BLaER1 treated with 17β-estradiol and CSF1 and Interleukin-3, amounts not matched to agents 10 nM and 100 nM (cell line): Measurements from ENCODE around the gene LGALS16.
"Not testable (repeated sequence)": the region's sequence is repeated elsewhere in the genome, so short reads cannot be mapped to it uniquely, and the experiment has no call there.

Experiments
- H3K27ac ChIP-seq, 11 experiments: shearing (Covaris generic); formaldehyde crosslinking; 2 replicates each; pipeline ENCODE4 v1.8.1; 2022
- H3K27me3 ChIP-seq, 11 experiments: shearing (Covaris generic); formaldehyde crosslinking; 2 replicates each; pipeline ENCODE4 v1.8.1; 2022
- H3K36me3 ChIP-seq, 11 experiments: shearing (Covaris generic); formaldehyde crosslinking; 2 replicates each; pipeline ENCODE4 v1.8.1; 2022
- H3K4me1 ChIP-seq, 10 experiments: shearing (Covaris generic); formaldehyde crosslinking; 2 replicates each; pipeline ENCODE4 v1.8.1; 2022
- H3K4me2 ChIP-seq, 11 experiments: shearing (Covaris generic); formaldehyde crosslinking; 2 replicates each; pipeline ENCODE4 v1.8.1; 2022
- H3K4me3 ChIP-seq, 10 experiments: shearing (Covaris generic); formaldehyde crosslinking; 2 replicates each; pipeline ENCODE4 v1.8.1; 2022
- H3K9ac ChIP-seq, 11 experiments: shearing (Covaris generic); formaldehyde crosslinking; 2 replicates each; pipeline ENCODE4 v1.8.1; 2022
- H3K9me3 ChIP-seq, 11 experiments: shearing (Covaris generic); formaldehyde crosslinking; replicated peaks in 1 of 11; 2 replicates each; pipeline ENCODE4 v1.8.1; 2022
- H4K20me1 ChIP-seq, 11 experiments: shearing (Covaris generic); formaldehyde crosslinking; 2 replicates each; pipeline ENCODE4 v1.8.1; 2022
- Cebpa-rat ChIP-seq, 11 experiments: shearing (Covaris generic); IDR thresholded peaks; 2 replicates each; pipeline ENCODE4 v1.8.1; 2022

LGALS16 gene

DNA sequence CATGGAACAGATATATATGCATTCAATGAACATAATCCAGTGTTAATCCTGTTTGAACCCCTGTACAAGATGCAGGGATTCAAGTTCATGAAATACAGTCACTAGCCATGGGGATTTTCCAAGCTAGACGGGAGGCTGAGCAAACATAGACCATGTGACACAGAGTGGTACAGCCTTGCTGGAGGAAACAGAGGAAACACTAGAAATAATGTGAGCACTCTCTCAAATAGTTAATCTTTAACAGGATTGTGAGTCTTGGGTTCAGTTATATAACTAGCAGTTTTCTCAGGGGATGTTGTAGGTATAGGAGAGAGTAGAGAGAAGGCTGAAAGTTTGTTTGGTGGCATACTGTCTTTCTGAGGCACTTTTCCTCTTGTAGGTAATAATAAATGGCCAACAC, 13.9 kb upstream of the LGALS16 start:
- Histone ChIP-seq H3K4me3 (no peak overlapping the region), H3K4me2 (no peak overlapping the region), H3K4me1 (no peaks in the 10 kb centered on the region), H4K20me1 (no peaks in the 10 kb centered on the region; a peak in 1 of 22 replicates), H3K27ac (no peak overlapping the region), H3K27me3 (no peaks in the 10 kb centered on the region), H3K9ac (no peak overlapping the region), H3K36me3 (no peaks in the 10 kb centered on the region), H3K9me3 (no peaks in the 10 kb centered on the region)
- no peak for TF ChIP-seq Cebpa-rat (IDR thresholded peaks at IDR 0.05)

DNA sequence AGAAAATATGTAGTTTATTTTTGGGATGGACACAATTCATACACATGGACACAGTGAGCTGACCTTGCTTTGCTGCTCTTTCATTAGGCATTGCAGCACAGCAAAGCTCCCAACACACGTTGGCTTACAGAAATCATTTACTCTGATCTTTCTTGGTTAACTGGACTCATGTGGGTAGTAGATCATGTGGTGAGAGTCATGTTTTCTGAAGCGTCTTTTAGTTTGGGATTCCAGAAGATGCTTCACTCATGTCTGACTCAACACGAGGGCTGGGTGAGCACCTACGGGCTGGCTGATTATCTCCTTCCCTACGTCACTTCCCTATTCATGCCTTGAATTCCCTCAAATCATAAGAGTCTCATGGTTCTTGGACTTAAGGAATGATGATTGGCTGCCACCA, 12.1 kb upstream of the LGALS16 start:
- no peak overlapping the region for H3K4me2 ChIP-seq
- no peaks in the 10 kb centered on the region for H3K27me3 ChIP-seq
- no peak for TF ChIP-seq Cebpa-rat (IDR thresholded peaks at IDR 0.05)
- no peak overlapping the region for H3K9ac ChIP-seq
- H3K27ac ChIP-seq: no peak overlapping the region
- H3K4me3 ChIP-seq: no peak overlapping the region
- no peaks in the 10 kb centered on the region; a peak in 1 of 22 replicates for H4K20me1 ChIP-seq
- no peaks in the 10 kb centered on the region for H3K9me3 ChIP-seq
- H3K36me3 ChIP-seq: no peaks in the 10 kb centered on the region
- H3K4me1 ChIP-seq: no peaks in the 10 kb centered on the region

DNA sequence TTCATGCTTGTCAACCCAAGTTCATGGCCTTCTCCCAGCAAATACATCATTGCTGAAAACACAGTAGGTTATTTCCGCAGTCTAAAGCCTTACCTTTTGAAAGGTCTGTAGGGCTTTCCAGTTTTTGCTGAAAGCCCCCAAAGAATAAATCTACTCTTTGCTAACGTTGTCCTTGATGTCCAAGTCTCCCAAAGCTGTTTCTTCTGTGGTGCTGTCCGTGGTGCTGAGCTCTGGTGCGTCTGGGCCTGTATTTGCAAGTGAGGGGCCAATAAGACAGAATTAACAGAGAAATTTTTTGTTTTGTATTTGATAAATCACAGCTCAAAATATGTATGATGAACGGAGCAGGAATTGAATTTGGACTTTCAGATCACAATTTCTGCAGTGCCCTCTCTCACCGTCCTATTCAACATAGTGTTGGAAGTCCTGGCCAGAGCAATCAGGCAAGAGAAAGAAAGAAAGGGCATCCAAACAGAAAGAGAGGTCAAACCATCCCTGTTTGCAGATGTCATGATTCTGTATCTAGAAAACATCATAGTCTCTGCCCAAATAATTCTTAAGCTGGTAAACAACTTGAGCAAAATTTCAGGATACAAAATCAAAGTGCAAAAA, 9.8 kb upstream of the LGALS16 start:
- H3K4me2 ChIP-seq: no peak overlapping the region
- H3K4me1 ChIP-seq: no peaks in the 10 kb centered on the region
- H4K20me1 ChIP-seq: no peaks in the 10 kb centered on the region; a peak in 1 of 22 replicates
- no peak overlapping the region for H3K4me3 ChIP-seq
- no peaks in the 10 kb centered on the region for H3K9me3 ChIP-seq
- H3K9ac ChIP-seq: no peak overlapping the region
- H3K27me3 ChIP-seq: no peaks in the 10 kb centered on the region
- H3K27ac ChIP-seq: no peak overlapping the region
- no peaks in the 10 kb centered on the region for H3K36me3 ChIP-seq
- TF ChIP-seq Cebpa-rat (IDR thresholded peaks at IDR 0.05): no peak

DNA sequence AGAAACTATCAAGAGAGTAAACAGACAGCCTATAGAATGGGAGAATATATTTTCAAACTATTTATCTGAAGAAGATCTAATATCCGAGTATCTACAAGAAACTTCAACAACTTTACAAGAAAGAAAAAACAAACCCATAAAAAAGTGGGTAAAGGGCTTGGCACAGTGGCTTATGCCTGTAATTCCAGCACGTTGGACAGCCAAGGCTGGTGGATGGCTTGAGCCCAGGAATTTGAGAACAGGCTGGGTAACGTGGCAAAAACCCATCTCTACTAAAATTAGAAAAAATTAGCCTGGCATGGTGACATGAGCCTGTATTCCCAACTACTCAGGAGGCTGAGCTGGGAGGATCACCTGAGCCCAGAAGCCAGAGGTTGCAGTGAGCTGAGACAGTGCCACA, 7.8 kb upstream of the LGALS16 start:
- H3K27me3 ChIP-seq: no peaks in the 10 kb centered on the region
- H3K27ac ChIP-seq: no peak overlapping the region
- H3K4me3 ChIP-seq: no peak overlapping the region
- H3K9ac ChIP-seq: no peak overlapping the region
- no peaks in the 10 kb centered on the region for H3K4me1 ChIP-seq
- H4K20me1 ChIP-seq: no peaks in the 10 kb centered on the region
- no peaks in the 10 kb centered on the region for H3K36me3 ChIP-seq
- H3K4me2 ChIP-seq: no peak overlapping the region
- no peaks in the 10 kb centered on the region for H3K9me3 ChIP-seq
- no peak for TF ChIP-seq Cebpa-rat (IDR thresholded peaks at IDR 0.05)

DNA sequence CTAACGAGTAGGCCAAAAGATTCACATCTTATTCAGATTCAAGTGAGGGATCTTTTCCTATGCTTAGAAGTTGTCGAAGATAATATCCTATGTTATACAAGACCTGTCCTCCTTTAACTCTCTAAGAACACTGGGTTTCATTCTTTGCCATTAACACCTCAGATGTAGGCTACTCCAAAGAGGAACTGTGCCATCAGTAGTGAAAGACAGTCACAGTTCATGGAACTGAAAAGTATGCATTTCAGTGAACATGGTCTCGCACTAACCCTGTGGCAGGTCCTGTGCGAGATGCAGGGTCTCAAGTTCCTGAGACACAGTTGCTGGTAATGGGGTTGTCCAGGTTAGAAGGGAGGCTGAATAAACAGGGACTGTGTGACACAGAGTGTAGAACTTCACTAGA, 4.1 kb downstream of the LGALS16 start:
- Histone ChIP-seq H3K9me3 (0 out of 22 replicates have a peak, but pooled peaks cover 0 to under 1% (median 0%) of the 10 kb centered on the region in 11 experiments), H3K9ac (no peak overlapping the region), H3K4me2 (no peak overlapping the region), H3K27me3 (no peaks in the 10 kb centered on the region), H3K4me3 (no peak overlapping the region), H4K20me1 (no peaks in the 10 kb centered on the region), H3K27ac (no peak overlapping the region), H3K4me1 (no peaks in the 10 kb centered on the region), H3K36me3 (no peaks in the 10 kb centered on the region)
- no peak for TF ChIP-seq Cebpa-rat (IDR thresholded peaks at IDR 0.05)

DNA sequence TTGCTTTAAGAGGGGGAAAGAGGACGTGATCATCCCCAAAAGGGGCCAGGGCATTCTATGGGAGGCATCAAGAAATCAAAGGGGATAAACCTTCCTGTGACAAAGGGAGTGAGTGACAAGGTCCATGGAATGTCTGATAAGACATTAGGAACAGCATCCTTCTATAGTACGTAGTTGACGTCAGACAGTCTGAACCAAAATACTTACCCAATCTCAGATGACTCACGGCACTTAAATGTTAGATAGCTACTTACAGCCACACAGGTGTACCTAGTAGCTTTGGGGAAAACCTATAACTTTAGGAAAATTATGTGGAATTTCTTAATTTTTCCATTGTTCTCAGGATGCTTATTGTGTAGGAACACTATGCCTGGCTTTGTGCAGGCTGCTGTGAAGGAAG, 4.9 kb downstream of the LGALS16 start:
- Histone ChIP-seq H3K9ac (no peak overlapping the region), H3K27me3 (no peaks in the 10 kb centered on the region)

DNA sequence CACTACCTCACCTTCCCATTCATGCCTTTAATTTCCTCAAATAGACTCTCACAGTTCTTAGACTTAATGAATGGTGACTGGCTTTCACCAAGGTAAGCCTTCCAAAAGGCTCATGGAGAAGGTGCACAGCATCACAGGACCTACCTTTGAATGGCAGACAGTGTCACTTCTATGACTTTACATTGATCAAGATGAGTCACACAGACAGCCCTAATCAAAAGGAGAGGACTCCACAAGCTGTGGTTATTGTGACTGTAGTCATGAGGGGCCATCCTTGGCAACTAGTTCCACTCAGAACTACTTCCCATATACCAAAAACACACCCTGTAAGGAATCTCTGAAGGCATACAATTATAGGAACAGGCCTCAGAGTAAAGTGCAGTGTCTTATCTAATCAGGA, 5.9 kb downstream of the LGALS16 start:
- H3K9me3 ChIP-seq: peaks cover 11 to 18% (median 16%) of the 10 kb centered on the region in 11 experiments
- TF ChIP-seq Cebpa-rat (IDR thresholded peaks at IDR 0.05): no peak
- no peak overlapping the region for H3K9ac ChIP-seq
- H4K20me1 ChIP-seq: no peaks in the 10 kb centered on the region
- no peak overlapping the region for H3K4me2 ChIP-seq
- H3K36me3 ChIP-seq: 0 out of 22 replicates have a peak, but pooled peaks cover 0 to 4% (median 0%) of the 10 kb centered on the region in 11 experiments
- H3K27me3 ChIP-seq: no peaks in the 10 kb centered on the region
- H3K27ac ChIP-seq: no peak overlapping the region
- no peaks in the 10 kb centered on the region for H3K4me1 ChIP-seq
- no peak overlapping the region for H3K4me3 ChIP-seq

More for the DNA sequence above, 4.9 kb downstream of the LGALS16 start:
- Histone ChIP-seq H4K20me1 (no peaks in the 10 kb centered on the region), H3K4me1 (no peaks in the 10 kb centered on the region), H3K4me3 (no peak overlapping the region), H3K9me3 (peaks cover 3 to 9% (median 8%) of the 10 kb centered on the region in 11 experiments), H3K4me2 (no peak overlapping the region), H3K36me3 (0 out of 22 replicates have a peak, but pooled peaks cover 0 to 2% (median 0%) of the 10 kb centered on the region in 11 experiments), H3K27ac (no peak overlapping the region)
- TF ChIP-seq Cebpa-rat (IDR thresholded peaks at IDR 0.05): no peak

DNA sequence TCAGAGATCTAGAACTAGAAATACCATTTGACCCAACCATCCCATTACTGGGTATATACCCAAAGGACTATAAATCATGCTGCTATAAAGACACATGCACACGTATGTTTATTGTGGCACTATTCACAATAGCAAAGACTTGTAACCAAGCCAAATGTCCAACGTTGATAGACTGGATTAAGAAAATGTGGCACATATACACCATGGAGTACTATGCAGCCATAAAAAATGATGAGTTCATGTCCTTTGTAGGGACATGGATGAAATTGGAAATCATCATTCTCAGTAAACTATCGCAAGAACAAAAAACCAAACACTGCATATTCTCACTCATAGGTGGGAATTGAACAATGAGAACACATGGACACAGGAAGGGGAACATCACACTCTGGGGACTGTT, 14.1 kb downstream of the LGALS16 start:
- not testable (repeated sequence) for H3K27me3 ChIP-seq, H3K9ac ChIP-seq, H3K36me3 ChIP-seq, H3K4me3 ChIP-seq, H3K27ac ChIP-seq, H4K20me1 ChIP-seq, H3K4me2 ChIP-seq
- peaks cover 15 to 21% (median 16%) of the 10 kb centered on the region in 10 experiments; a peak in 19 of 20 replicates for H3K4me1 ChIP-seq
- H3K9me3 ChIP-seq: peaks cover 11 to 22% (median 16%) of the 10 kb centered on the region in 11 experiments

DNA sequence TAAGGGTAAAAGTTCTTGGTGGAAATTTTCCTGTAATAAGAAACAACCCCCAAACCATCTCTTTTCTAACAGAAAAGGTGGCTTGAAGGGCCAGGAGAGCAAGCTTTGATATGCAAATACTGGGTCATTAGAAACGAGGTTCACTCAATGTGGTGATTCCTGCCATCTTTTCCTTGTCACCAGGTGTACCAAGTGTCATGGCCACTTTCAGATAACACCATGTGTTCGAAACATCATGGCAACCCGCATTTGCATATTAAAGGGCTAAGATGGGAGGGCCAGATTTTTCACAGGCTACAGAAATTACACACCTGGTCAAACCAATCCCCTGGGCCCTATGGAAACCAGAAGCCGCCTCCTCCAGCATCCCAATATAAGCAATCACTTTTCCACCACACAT, 15.3 kb downstream of the LGALS16 start:
- Histone ChIP-seq H3K4me2 (no peak overlapping the region), H3K4me1 (peaks cover 15 to 21% (median 18%) of the 10 kb centered on the region in 10 experiments), H3K4me3 (no peak overlapping the region), H4K20me1 (no peaks in the 10 kb centered on the region), H3K27me3 (no peaks in the 10 kb centered on the region), H3K9ac (no peak overlapping the region), H3K36me3 (no peaks in the 10 kb centered on the region), H3K9me3 (peaks cover 3 to 11% (median 5%) of the 10 kb centered on the region in 11 experiments), H3K27ac (no peak overlapping the region)
- TF ChIP-seq Cebpa-rat (IDR thresholded peaks at IDR 0.05): no peak

DNA sequence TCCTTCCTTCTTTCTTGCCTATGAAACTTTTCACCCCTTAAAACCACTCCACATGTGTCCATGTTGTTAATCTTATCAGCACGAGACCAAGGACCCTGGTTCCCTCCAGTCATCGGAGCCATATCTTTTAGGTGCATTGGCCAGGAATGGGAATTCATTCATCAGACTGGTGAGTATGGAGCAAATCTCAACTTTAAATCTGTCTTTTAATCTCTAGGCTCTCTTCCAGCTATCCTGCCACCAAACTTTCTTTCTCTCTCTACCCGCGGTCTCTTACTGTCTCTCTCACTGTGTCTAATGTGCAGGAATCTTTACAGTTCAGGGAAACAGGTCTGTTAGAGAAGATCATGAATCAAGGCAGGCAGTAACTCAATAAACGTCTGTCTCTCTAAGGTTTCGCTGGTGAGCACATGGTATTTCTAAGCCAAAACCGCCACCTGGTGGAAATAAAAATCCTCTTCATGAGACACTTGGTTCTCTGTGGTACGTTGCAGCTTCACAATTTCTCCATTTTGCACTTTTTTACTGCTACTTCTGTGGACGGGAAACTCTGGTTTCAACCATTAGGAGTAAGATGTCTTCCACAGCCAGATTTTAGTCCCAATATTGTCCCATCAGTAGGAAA, 16.1 kb downstream of the LGALS16 start:
- peaks cover 0 to 3% (median 0%) of the 10 kb centered on the region in 11 experiments; a peak in 1 of 22 replicates for H3K9me3 ChIP-seq
- no peak for TF ChIP-seq Cebpa-rat (IDR thresholded peaks at IDR 0.05)
- peak overlapping the region in 2 of 11 experiments; percentile 14 to 42; a peak in 1 of 22 replicates for H3K9ac ChIP-seq
- H3K4me3 ChIP-seq: no peak overlapping the region
- peaks cover 15 to 23% (median 19%) of the 10 kb centered on the region in 10 experiments for H3K4me1 ChIP-seq
- H4K20me1 ChIP-seq: no peaks in the 10 kb centered on the region
- no peaks in the 10 kb centered on the region for H3K27me3 ChIP-seq
- H3K36me3 ChIP-seq: no peaks in the 10 kb centered on the region
- no peak overlapping the region for H3K27ac ChIP-seq
- H3K4me2 ChIP-seq: peak overlapping the region in 6 of 11 experiments; percentile 4 to 65 (median 28); a peak in 6 of 22 replicates
